Activated naive CD4-positive, alpha-beta T cell (primary cell): ENCODE measurements around the gene RAB5A.
"Not testable (repeated sequence)": the region's sequence is repeated elsewhere in the genome, so short reads cannot be mapped to it uniquely, and the experiment has no call there.

Experiments used
- DNase-seq, 4 experiments: peaks; one replicate each; lab custom pipeline; 2025; lab: John Stamatoyannopoulos, UW

RAB5A gene

DNA sequence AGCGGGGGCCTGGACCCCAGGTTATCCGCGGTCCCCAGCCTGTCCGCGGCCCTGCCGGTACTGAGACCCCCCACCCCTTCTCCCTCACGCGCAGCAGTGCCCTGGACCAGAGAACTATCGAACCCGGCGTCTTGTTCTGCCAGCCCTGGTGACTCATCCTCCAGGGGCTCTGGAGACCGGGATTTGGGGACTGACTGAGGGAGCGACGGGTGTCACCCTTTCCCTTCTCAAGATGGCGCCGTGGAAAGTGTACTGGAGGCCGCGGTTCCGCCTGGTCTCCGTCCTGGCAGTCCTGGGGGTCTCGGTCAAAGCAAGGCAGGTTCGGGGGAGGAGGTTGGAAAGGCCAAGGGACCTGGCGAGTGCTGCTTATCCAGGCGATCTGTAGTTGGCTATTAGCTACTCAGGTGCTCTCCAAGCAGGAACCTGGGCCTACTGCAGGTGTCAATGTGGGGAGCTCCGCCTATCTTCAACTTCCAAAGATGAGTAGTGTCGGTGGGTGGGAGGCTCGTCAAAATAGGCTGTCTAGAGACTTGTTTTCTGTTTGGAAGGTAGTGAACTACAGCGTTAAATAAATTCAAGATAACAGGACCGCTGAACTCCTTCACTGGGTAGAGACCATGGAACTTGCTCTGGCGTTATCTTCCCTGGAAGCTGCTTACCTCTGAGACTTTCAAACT lies 790 bp downstream of the RAB5A start:
- peak in 2 of 4 experiments; percentile 26 to 28 for DNase-seq

DNA sequence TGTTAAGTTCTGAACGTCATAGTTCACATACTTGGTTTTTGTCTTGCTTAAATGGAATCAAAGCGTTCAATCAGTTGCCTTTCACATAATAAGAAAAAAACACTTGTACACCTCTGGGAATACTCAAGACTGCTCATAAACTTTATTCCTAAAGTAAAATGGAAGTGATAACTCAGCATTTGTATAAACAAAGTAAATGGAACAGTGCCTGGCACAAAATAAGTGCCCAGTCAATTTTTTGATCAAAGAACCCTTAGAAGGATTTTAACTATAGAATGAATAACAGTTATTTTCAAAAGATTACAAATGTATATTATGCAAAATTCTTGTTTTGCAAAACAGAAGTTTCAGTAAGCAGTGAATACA lies 1.3 kb downstream of the RAB5A start:
- DNase-seq = no peak

DNA sequence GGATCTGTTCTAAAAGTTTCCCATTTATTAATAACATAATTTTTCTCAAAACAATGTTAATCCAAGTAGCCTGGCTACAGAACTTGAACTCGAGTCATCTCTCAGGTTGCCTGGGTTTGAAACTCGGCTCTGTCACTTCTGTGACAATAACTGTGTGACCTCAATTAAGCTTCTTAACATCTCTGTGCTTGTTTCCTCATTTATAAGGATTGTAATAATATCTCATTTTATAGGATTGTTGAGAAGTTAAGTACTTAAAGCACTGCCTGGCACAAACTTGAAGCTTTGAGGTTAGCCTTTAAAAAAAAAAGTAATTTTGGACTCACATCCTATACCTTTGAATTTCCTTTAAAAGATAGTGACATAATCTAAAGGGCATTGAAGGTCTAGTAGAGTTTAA lies 3.4 kb downstream of the RAB5A start:
- DNase-seq = no peak

DNA sequence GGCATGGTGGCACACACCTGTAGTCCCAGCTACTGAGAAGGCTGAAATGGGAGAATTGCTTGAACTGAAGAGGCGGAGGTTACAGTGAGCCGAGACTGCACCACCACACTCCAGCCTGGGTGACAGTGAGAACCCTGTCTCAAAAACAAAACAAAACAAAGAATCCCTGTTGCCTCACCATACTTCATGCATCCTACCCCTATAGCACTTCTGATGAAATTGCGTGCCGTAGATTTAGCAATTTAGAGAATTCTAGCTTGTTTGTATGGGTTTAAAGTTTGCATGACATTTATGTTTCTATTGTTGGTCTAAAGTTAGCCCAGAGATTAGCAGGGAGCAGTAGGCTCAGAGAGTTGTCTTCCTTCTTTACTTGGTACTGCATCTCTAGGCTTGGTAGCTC lies 7.8 kb downstream of the RAB5A start:
- DNase-seq = no peak

DNA sequence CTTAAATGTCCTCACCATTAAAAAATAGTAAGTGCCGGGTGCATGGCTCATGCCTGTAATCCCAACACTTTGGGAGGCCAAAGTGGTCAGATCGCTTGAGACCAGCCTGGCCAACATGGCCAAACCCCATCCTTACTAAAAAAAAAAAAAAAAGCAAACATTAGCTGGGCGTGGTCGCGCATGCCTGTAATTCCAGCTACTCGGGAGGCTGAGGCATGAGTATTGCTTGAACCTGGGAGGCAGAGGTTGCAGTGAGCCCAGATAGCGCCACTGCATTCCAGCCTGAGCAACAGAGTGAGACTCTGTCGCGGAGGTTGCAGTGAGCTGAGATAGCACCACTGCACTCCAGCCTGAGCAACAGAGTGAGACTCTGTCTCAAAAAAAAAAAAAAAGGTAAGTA lies 10.5 kb downstream of the RAB5A start:
- DNase-seq = not testable (repeated sequence)

DNA sequence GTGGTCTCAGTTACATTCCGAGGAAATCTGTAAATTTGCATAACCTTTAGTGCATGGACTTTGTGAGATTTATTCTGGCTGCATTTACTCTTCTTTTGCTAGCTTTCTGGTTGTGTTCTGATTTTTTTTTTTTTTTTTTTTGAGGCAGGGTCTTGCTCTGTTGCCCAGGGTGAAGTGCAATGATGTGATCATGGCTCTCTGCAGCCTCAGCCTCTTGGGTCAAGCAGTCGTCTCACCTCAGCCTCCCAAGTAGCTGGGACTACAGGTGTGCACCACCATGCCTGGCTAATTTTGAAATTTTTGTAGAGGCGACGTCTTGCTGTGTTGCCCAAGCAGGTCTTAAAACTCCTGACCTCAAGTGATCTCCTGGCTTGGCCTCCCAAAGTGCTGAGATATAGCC lies 12.6 kb downstream of the RAB5A start:
- DNase-seq = no peak

DNA sequence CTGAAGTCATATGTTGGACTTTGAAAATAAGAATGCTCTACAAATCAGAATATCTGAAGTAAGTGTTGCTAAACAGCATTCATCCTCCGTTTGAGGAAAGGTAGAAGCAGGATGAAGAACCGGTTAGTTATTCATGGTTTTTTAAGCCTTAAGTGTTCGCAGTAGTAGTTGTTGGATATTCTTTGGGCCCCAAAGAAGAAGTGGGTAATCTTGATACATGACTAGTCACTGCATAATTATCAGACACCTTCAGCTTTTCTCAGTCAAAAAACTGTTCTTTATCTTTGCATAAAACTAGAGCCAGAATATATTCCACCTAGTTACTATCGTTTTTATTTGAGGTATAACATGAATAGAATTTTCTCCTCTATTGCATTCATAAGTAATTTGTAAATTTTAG lies 13.8 kb downstream of the RAB5A start:
- no peak for DNase-seq

DNA sequence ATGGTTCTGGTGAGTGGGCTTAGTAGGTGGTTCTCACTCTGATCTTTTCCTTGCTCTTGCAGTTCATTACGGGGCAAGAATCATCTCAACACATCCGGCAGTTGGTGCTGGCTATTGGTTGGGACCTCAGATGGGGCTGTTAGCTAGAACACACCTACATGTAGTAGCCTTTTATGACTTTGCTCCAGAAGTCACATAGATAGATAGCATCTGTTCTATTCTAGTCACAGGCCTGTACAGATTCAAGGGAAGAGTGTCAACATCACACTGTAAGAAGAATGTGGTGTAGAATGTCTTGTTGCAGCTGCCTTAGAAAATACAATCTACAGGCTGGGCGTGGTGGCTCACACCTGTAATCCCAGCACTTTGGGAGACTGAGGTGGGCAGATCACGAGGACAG lies 15.1 kb downstream of the RAB5A start:
- DNase-seq = no peak

DNA sequence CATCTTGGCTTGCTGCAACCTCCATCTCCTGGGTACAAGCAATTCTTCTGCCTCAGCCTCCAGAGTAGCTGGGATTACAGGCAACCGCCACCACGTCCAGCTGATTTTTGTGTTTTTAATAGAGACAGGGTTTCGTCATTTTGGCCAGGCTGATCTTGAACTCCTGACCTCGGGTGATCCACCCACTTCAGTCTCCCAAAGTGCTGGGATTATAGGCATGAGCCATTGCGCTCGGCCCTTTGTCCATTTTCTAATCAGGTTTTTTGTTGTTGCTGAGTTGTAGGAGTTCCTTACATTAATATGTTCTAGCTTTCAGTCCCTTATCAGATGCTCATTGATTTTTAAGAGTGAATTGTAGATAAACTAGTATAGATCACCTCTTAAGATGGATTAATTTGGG lies 20.3 kb downstream of the RAB5A start:
- no peak for DNase-seq

DNA sequence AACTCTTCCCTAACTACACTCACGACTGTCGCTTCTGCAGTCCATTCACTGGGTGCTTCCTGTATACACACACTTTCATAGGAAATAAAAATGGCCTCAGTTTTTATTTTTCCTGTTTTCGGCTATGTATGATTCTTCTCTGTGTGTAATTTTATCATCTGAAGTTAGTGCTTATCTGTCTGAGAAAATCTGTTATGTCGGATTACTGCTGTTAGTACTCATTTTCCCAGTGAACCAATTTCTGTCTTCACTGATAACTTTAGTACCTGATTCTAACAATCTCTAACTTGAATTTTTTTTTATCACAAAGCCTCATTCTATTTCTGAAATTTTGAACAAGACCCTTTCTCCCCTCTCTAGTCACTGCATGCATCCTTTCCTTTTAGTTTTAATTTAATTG lies 20.9 kb downstream of the RAB5A start:
- no peak for DNase-seq

DNA sequence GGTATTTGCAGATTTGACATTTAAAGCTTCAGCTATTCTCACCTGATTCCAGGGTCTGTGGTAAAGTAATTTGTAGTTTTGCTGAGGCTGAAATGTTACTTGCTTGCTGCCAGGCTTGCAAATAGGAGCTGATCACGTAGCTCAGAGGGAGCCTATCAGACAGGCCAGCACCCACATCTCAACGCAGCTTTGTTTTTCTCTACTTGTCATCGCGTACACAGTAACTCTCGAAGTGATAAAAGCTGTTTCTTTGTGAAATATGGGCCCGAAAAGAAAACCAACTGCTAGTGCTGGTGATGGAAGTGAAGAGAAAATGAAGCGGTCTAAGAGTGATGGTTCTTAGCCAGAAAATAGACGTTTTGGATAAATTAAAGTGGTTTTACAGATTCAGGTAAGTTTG lies 23.4 kb downstream of the RAB5A start:
- DNase-seq = no peak

DNA sequence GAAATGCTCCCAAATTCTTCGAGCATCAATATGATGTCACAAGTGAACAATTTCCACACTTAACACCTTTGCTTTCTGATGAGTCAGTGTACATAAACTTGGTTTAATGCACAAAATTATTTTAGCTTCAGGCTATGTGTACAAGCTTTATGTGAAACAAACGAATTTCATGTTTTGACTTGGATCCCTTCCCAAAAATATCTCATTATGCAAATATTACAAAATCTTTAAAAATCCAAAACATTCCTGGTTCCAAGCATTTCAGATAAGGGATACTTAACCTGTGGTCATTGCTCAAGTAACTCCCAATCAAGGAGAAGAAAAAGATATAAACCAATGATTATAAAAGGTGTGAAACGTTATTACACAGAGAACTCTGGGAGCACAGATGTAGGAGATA lies 25.2 kb downstream of the RAB5A start:
- DNase-seq = no peak

DNA sequence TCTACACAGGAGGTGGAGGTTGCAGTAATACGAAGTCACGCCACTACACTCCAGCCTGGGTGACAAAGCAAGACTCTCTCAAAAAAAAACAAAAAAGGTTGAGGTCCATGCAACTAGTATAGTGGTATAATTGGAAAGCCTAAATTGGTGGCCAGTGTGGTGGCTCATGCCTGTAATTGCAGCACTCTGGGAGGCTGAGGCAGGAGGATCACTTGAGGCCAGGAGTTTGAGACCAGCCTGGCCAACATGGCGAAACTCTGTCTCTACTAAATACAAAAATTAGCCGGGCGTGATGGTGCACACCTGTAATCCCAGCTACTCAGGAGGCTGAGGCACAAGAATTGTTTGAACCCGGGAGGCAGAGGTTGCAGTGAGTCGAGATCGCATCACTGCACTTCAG lies 42.0 kb downstream of the RAB5A start:
- DNase-seq = not testable (repeated sequence)

DNA sequence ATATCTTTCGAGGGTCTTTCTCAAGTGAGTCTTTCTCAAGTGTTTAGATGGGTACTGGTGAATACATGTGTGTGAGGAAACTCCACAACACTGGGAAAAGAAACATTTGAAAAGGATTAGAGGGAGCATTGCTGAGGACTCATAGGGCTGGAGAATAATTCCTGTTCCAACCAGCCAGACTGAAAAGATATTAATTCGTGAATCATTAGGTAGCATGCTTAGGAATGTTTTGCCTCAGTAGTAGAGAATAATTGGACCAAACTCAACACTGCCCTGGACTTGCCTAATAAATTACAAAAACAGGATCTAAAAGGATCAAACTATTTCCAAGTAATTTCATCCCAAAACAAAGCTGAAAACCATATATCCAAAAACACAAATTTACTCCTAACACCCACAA lies 47.9 kb downstream of the RAB5A start:
- no peak for DNase-seq

DNA sequence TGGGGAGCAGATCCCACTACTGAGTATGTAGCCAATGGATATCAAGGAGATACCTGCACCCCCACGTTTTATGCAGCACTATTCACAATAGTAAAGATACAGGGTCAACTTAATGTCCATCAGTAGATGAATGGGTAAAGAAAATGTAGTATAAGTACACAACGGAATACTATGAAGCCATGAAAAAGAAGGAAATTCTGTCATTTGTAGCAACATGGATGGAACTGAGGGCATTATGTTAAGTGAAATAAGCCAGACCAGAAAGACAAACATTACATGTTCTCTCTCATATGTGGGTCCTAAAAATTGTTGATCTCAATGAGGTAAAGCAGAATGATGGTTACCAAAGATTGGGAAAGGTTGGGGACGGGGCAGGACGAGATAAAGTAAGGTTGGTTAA lies 50.6 kb downstream of the RAB5A start:
- DNase-seq = no peak

DNA sequence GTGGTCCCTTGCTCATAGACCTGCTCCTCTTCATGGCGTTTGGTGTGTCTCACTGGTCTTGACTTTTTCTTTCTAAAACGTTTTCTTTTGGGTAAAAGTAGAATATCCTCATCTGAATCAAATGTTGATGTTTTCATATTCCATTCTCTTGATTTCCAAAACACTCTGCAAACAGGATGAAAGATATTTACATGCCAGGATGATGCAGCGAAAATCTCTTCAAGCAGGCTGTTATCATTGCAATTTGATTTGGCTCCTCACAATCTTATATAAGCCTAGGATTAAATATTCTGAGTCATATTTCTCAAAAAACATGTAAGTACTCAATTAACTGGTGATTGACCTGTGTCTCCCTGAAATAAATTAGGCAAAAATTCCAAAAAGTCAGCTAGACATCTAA lies 55.0 kb downstream of the RAB5A start:
- DNase-seq = no peak

DNA sequence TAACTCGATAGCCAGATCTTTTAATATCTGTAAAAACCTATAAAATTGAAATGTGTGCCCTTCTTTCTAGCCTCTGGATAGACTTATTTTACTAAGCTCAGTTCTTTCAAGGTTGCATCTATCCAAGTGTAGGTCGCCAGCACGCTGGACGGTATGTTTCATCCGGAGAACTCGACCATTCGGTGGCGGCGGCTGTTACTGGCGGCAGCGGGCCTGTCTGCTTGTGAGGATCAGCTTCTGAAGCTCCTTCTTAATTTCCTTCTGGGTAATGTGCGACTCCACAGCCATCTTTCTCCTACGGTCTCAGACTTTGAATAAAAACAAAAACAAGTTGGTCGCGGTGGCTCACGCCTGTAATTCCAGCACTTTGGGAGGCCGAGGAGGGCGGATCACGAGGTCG lies 61.1 kb downstream of the RAB5A start:
- DNase-seq = no peak

DNA sequence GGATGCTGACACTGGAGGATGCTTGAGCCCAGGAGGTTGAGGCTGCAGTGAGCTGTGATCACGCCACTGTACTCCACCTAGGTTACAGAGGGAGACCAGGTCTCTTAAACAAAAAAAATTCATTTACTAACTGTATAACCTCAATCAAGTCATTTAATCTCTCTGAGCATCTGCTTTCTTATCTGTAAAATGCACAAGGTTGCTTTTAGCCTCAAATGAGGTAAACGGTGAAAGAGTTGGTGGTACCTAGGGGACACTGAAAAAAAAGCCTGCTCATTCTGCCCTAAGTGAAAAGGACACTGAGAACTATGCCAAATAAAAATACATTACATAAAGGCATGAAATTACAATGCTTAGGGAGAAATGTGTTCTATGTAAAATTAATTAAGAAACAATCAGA lies 61.7 kb downstream of the RAB5A start:
- no peak for DNase-seq

DNA sequence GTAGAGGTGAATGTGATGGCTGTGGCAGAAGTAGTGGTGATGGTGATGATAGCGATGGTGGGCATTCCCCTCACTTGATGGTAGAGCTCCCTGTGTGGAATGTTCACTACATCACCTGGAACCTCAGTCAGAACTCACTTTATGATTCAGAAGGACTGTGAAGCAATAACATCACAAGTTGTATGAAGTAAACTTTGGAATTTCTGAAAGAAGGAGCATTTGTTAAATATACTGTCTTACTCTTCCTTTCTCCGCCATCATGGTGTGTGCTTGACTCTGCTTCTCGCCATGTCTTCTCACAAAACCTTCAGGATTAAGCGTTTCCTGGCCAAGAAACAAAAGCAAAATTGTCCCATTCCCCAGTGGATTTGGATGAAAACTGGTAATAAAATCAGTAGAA lies 65.3 kb downstream of the RAB5A start, which contains the start of gene PP2D1:
TSS of gene PP2D1 (minus strand) at position 101 of the 400 bp plus-strand sequence. CDS start 192 bp downstream, outside the sequence.
- DNase-seq = no peak

DNA sequence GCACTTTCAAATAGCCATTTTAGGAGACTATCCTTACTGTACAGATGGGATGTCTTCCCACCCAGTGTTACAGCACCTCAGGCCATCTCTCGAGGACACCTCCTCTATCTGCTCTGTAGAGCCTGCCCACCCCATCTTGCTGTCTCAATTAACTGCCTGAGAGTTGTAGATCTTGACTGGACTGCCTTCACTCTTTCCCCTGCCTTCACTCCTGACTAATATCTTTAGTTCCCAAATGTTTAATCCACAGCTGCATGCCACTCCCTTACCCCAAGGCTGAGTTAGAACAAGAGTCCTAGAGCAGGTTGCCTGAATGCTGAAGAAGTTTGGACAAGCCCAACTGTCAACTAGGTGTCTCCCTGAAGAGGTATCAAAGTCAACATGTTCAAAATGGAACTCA lies 66.5 kb downstream of the RAB5A start:
- no peak for DNase-seq

DNA sequence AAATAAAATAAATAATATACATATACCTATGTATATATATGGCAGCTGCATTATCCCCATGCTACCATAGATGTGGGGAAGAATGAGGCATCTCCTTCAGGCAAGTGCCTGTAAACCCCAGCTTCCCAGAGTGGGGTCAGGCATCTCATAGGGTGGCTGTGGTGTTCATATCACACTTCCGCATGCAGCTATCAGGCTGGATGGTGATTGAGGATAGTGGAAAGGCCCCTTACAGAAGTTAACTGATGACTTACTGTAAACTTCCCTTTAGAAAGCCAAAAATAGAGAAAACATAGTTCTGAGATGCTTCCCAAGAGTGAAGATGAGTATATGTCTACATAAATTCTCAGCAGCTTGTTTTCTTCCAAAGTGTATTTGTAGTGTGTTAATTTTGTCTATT lies 68.6 kb downstream of the RAB5A start:
- DNase-seq = no peak

DNA sequence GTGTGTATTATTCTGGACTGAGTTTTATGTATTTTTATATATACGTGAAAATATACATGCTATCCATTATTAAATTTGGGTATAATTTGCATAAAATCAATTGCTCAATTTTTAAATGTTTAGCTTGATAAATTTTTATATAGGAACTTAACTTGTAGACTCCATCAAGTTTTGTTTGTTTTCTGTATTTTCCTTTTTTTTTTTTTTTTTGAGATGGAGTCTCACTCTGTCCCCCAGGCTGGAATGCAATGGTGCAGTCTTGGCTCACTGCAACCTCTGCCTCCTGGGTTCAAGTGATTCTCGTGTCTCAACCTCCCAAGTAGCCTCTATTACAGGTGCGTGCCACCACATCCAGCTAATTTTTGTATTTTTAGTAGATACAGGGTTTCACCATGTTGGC lies 69.2 kb downstream of the RAB5A start:
- not testable (repeated sequence) for DNase-seq

DNA sequence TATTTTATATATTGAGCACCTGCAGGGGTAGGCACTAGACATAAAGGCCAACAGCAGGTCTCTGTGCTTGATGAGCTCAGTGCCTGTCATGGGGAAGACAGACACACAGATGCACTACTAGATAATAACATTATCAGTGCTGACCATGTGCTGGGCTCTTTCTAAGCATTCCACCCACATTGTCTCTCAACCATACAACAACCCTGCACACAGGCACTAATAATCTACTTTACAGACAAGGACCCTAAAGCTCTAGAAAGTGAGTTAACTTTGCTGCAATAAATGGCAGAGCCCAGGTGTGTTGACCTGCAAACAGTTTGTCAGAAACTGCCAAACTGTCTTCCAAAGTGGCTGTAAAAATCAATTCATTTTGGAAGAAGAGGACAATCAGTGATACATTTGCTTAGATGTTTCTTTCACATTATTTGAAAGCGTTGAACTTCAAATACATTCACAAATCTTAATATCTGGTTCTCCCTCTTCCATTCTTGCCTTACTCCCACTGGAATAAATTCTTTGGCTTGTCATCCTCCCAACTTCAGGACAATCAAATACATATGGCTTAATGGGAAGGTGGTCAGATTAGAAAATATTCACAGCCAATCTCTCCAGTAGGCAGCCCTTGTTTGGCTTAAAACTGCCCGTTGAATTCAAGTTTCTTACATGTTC lies 76.2 kb downstream of the RAB5A start:
- no peak for DNase-seq
